ENCODE measurements around the gene ADRA2C. TPM values are rescaled to one million over a fixed set of nuclear protein-coding genes. Genes with fewer than 3 reads are reported as not detected.

The ADRA2C gene
- total RNA-seq, 2 experiments from 2014 or later: not detected

GRCh38 chr4:3791256-3791655 lies 25.1 kb downstream of the ADRA2C start:
- H3K27ac Mint-ChIP-seq: no peak overlapping the region
- DNase-seq: no peak
- CTCF ChIA-PET: no interaction called here
- H3K36me3 Mint-ChIP-seq (ENCODE audit: low read depth): no peaks in the 10 kb centered on the region
- H3K4me3 Mint-ChIP-seq: no peak overlapping the region
- POLR2A ChIA-PET: no interaction called here
- no peaks in the 10 kb centered on the region for H3K27me3 Mint-ChIP-seq
- peaks cover 8% of the 10 kb centered on the region for H3K9me3 Mint-ChIP-seq
- no peaks in the 10 kb centered on the region for H3K4me1 Mint-ChIP-seq

- no peaks in the 10 kb centered on the region for H3K27me3 Mint-ChIP-seq
- ChIA-PET POLR2A (no interaction called here), CTCF (no interaction called here)
- peak; percentile 52 for DNase-seq
- H3K4me3 Mint-ChIP-seq: no peak overlapping the region
- H3K4me1 Mint-ChIP-seq: no peaks in the 10 kb centered on the region
- H3K27ac Mint-ChIP-seq: no peak overlapping the region
- no peaks in the 10 kb centered on the region for H3K36me3 Mint-ChIP-seq (ENCODE audit: low read depth)
- H3K9me3 Mint-ChIP-seq: peaks cover 15% of the 10 kb centered on the region
These were observed 25.8 kb downstream of the ADRA2C start for GRCh38 chr4:3791910-3792542.

GRCh38 chr4:3792813-3793212 lies 26.6 kb downstream of the ADRA2C start:
- H3K27ac Mint-ChIP-seq: no peak overlapping the region
- no peak overlapping the region for H3K4me3 Mint-ChIP-seq
- no peaks in the 10 kb centered on the region for H3K36me3 Mint-ChIP-seq (ENCODE audit: low read depth)
- H3K4me1 Mint-ChIP-seq: no peaks in the 10 kb centered on the region
- ChIA-PET CTCF (no interaction called here), POLR2A (no interaction called here)
- no peak for DNase-seq
- no peaks in the 10 kb centered on the region for H3K27me3 Mint-ChIP-seq
- peaks cover 18% of the 10 kb centered on the region for H3K9me3 Mint-ChIP-seq

GRCh38 chr4:3793545-3793944 lies 27.4 kb downstream of the ADRA2C start:
- Mint-ChIP-seq H3K27me3 (no peaks in the 10 kb centered on the region), H3K27ac (peak overlapping the region; percentile 38), H3K9me3 (peaks cover 18% of the 10 kb centered on the region), H3K4me3 (no peak overlapping the region), H3K4me1 (no peaks in the 10 kb centered on the region), H3K36me3 (ENCODE audit: low read depth) (no peaks in the 10 kb centered on the region)
- POLR2A ChIA-PET: no interaction called here
- CTCF ChIA-PET: no interaction called here
- DNase-seq: no peak

- Mint-ChIP-seq H3K9me3 (peaks cover 18% of the 10 kb centered on the region), H3K36me3 (ENCODE audit: low read depth) (no peaks in the 10 kb centered on the region), H3K4me1 (no peaks in the 10 kb centered on the region), H3K27ac (no peak overlapping the region), H3K27me3 (no peaks in the 10 kb centered on the region), H3K4me3 (no peak overlapping the region)
- CTCF ChIA-PET: no interaction called here
- POLR2A ChIA-PET: no interaction called here
- DNase-seq: no peak
These were observed 30.8 kb downstream of the ADRA2C start for GRCh38 chr4:3796960-3797359.

GRCh38 chr4:3797831-3798790 lies 31.9 kb downstream of the ADRA2C start:
- no peaks in the 10 kb centered on the region for H3K27me3 Mint-ChIP-seq
- no peaks in the 10 kb centered on the region for H3K36me3 Mint-ChIP-seq (ENCODE audit: low read depth)
- ChIA-PET CTCF (no interaction called here), POLR2A (no interaction called here)
- H3K9me3 Mint-ChIP-seq: peaks cover 18% of the 10 kb centered on the region
- no peak overlapping the region for H3K4me3 Mint-ChIP-seq
- DNase-seq: no peak
- no peaks in the 10 kb centered on the region for H3K4me1 Mint-ChIP-seq
- no peak overlapping the region for H3K27ac Mint-ChIP-seq

- POLR2A ChIA-PET: interaction anchor here (0.7 kb wide), 1 partner anchor 9 kb away, joined by 3 read pairs; no protein-coding TSS in a partner anchor
- no peaks in the 10 kb centered on the region for H3K27me3 Mint-ChIP-seq
These were observed 33.3 kb downstream of the ADRA2C start for GRCh38 chr4:3799496-3799895.

GRCh38 chr4:3800351-3800750 lies 34.2 kb downstream of the ADRA2C start:
- no peaks in the 10 kb centered on the region for H3K4me1 Mint-ChIP-seq
- H3K4me3 Mint-ChIP-seq: no peak overlapping the region
- CTCF ChIA-PET: interaction anchor here (1.1 kb wide), 1 partner anchor 13 kb away, joined by 4 read pairs; no protein-coding TSS in a partner anchor
- H3K36me3 Mint-ChIP-seq (ENCODE audit: low read depth): no peaks in the 10 kb centered on the region
- POLR2A ChIA-PET: no interaction called here
- DNase-seq: no peak
- H3K27ac Mint-ChIP-seq: no peak overlapping the region
- peaks cover 14% of the 10 kb centered on the region for H3K9me3 Mint-ChIP-seq
- H3K27me3 Mint-ChIP-seq: no peaks in the 10 kb centered on the region

More at GRCh38 chr4:3799496-3799895, 33.3 kb downstream of the ADRA2C start:
- Mint-ChIP-seq H3K4me1 (no peaks in the 10 kb centered on the region), H3K4me3 (no peak overlapping the region), H3K9me3 (peaks cover 18% of the 10 kb centered on the region), H3K36me3 (ENCODE audit: low read depth) (no peaks in the 10 kb centered on the region), H3K27ac (no peak overlapping the region)
- CTCF ChIA-PET: no interaction called here
- no peak for DNase-seq

GRCh38 chr4:3801521-3801920 lies 35.3 kb downstream of the ADRA2C start:
- DNase-seq: no peak
- Mint-ChIP-seq H3K27me3 (peaks cover 2% of the 10 kb centered on the region), H3K27ac (no peak overlapping the region), H3K4me1 (no peaks in the 10 kb centered on the region), H3K4me3 (no peak overlapping the region), H3K36me3 (ENCODE audit: low read depth) (no peaks in the 10 kb centered on the region), H3K9me3 (peaks cover 7% of the 10 kb centered on the region)
- POLR2A ChIA-PET: no interaction called here
- CTCF ChIA-PET: interaction anchor here (1.1 kb wide), 1 partner anchor 14 kb away, joined by 4 read pairs; no protein-coding TSS in a partner anchor

GRCh38 chr4:3801931-3802550 lies 35.9 kb downstream of the ADRA2C start:
- Mint-ChIP-seq H3K4me3 (no peak overlapping the region), H3K9me3 (peaks cover 3% of the 10 kb centered on the region), H3K36me3 (ENCODE audit: low read depth) (no peaks in the 10 kb centered on the region), H3K27me3 (peaks cover 3% of the 10 kb centered on the region), H3K4me1 (no peaks in the 10 kb centered on the region), H3K27ac (no peak overlapping the region)
- DNase-seq: no peak
- ChIA-PET CTCF (no interaction called here), POLR2A (no interaction called here)

- no peaks in the 10 kb centered on the region for H3K9me3 Mint-ChIP-seq
- no peaks in the 10 kb centered on the region for H3K4me1 Mint-ChIP-seq
- H3K36me3 Mint-ChIP-seq (ENCODE audit: low read depth): no peaks in the 10 kb centered on the region
- CTCF ChIA-PET: no interaction called here
- POLR2A ChIA-PET: no interaction called here
- no peak overlapping the region for H3K27ac Mint-ChIP-seq
- DNase-seq: no peak
- no peak overlapping the region for H3K4me3 Mint-ChIP-seq
- peaks cover 3% of the 10 kb centered on the region for H3K27me3 Mint-ChIP-seq
These were observed 36.6 kb downstream of the ADRA2C start for GRCh38 chr4:3802571-3803474.

GRCh38 chr4:3803475-3803847 lies 37.3 kb downstream of the ADRA2C start:
- Mint-ChIP-seq H3K36me3 (ENCODE audit: low read depth) (no peaks in the 10 kb centered on the region), H3K9me3 (no peaks in the 10 kb centered on the region), H3K27ac (no peak overlapping the region), H3K27me3 (peaks cover 8% of the 10 kb centered on the region), H3K4me3 (no peak overlapping the region), H3K4me1 (no peaks in the 10 kb centered on the region)
- ChIA-PET POLR2A (no interaction called here), CTCF (no interaction called here)
- no peak for DNase-seq

Measured in activated CD4-positive, alpha-beta T cell treated with anti-CD3 and anti-CD28 coated beads, Interleukin-2, amount 10 ng/mL, durations not matched to agents 7 days and 5 days (primary cell).